ENCODE data around the gene SSR2. TPM values are rescaled to one million over a fixed set of nuclear protein-coding genes. Genes with fewer than 3 reads are reported as not detected.

Gene SSR2
- polyA plus RNA-seq, 1 of the 3 experiments (the other 2 are of a cell fraction) = 1,136 TPM

- Histone ChIP-seq H3K9ac (no peak overlapping the region), H3K9me2 (no peaks in the 10 kb centered on the region), H3F3A (replicated peaks; ENCODE audit: insufficient read depth) (no peaks in the 10 kb centered on the region), H3K79me2 (ENCODE audit: insufficient read depth) (peaks cover 26% of the 10 kb centered on the region), H3K4me2 (no peak overlapping the region), H3K4me3 (ENCODE audit: low read depth in 2 of 2, low read length in 1 of 2) (no peak overlapping the region), H2AFZ (ENCODE audit: low read depth) (no peak overlapping the region), H4K20me1 (ENCODE audit: insufficient read depth) (peaks cover 8% of the 10 kb centered on the region), H3K9me3 (no peaks in the 10 kb centered on the region), H3K4me1 (ENCODE audit: control insufficient read depth in 1 of 2, insufficient read depth in 2 of 2, low read depth in 1 of 2, low read length in 1 of 2) (peaks cover 0 to 8% of the 10 kb centered on the region in 2 experiments; a peak in 2 of 4 replicates), H3K27me3 (ENCODE audit: insufficient read depth) (no peaks in the 10 kb centered on the region), H3K36me3 (replicated peaks in 1 of 2; ENCODE audit: control insufficient read depth in 1 of 2, insufficient read depth in 2 of 2, low read length in 1 of 2) (peaks cover 20 to 48% of the 10 kb centered on the region in 2 experiments), H3K27ac (ENCODE audit: low read depth in 2 of 2, low read length in 1 of 2) (no peak overlapping the region)
- DNase-seq = no peak
- POLR2A ChIA-PET = no interaction called here
- CTCF ChIA-PET = interaction anchor here (0.6 to 3.7 kb wide), 5 partner anchors 17 to 81 kb away, joined by 3 to 13 read pairs (median 3); no protein-coding TSS in a partner anchor
- TF ChIP-seq FOXJ3 (CRISPR knock-in tag; IDR thresholded peaks at IDR 0.05) (no peak), SIN3A (IDR thresholded peaks at IDR 0.05; ENCODE audit: borderline replicate concordance, low read depth, low read length) (no peak), RAD21 (IDR thresholded peaks at IDR 0.05; ENCODE audit: low read length) (no peak), RCOR1 (IDR thresholded peaks at IDR 0.05; ENCODE audit: low read length) (no peak), TAF1 (IDR thresholded peaks at IDR 0.05; ENCODE audit: borderline replicate concordance, low read depth, low read length) (no peak), FOSL2 (IDR thresholded peaks at IDR 0.05; ENCODE audit: borderline replicate concordance, low read depth) (no peak), GABPA (IDR thresholded peaks at IDR 0.05; ENCODE audit: low read depth) (no peak), POLR2AphosphoS5 (IDR thresholded peaks at IDR 0.05; ENCODE audit: low read depth, low read length) (no peak)
- TF ChIP-seq, protein P1, sequence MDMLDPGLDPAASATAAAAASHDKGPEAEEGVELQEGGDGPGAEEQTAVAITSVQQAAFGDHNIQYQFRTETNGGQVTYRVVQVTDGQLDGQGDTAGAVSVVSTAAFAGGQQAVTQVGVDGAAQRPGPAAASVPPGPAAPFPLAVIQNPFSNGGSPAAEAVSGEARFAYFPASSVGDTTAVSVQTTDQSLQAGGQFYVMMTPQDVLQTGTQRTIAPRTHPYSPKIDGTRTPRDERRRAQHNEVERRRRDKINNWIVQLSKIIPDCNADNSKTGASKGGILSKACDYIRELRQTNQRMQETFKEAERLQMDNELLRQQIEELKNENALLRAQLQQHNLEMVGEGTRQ (IDR thresholded peaks at IDR 0.05; ENCODE audit: borderline replicate concordance, low read depth, low read length) = no peak
- 90% methylated on average over 3 of the region's 3 CpGs for WGBS (ENCODE audit: low lambda C conversion rate)
Observed at GRCh38 chr1:156048663-156049258, 28.0 kb upstream of the SSR2 start.

DNA sequence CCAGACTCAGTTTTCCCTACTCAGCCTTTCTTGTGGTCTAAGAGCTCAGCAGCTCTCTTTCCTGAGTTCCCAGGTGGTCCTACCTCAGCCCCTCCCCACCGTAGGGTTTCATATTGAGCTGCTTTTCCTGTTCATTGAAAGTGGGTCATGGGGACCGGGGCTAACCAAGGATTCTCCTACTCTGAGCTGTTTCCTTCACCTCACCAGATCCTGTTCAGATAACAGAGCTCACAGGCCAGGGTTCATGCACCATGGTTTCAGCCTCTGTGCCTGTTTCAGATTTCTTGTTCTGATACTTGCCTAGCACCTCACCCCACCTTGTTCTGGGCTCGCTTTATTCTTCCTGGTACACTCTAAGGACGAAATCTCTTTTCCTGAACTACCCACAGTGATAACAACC, 24.3 kb upstream of the SSR2 start:
- Histone ChIP-seq H3K9ac (no peak overlapping the region), H3K4me3 (ENCODE audit: low read depth in 2 of 2, low read length in 1 of 2) (no peak overlapping the region), H4K20me1 (ENCODE audit: insufficient read depth) (no peaks in the 10 kb centered on the region), H3K4me2 (no peak overlapping the region), H3K27me3 (ENCODE audit: insufficient read depth) (no peaks in the 10 kb centered on the region), H3K79me2 (ENCODE audit: insufficient read depth) (no peaks in the 10 kb centered on the region), H3K4me1 (ENCODE audit: control insufficient read depth in 1 of 2, insufficient read depth in 2 of 2, low read depth in 1 of 2, low read length in 1 of 2) (no peaks in the 10 kb centered on the region), H3K9me3 (no peaks in the 10 kb centered on the region), H3K36me3 (replicated peaks in 1 of 2; ENCODE audit: control insufficient read depth in 1 of 2, insufficient read depth in 2 of 2, low read length in 1 of 2) (peaks cover 20 to 49% of the 10 kb centered on the region in 2 experiments), H3K9me2 (no peaks in the 10 kb centered on the region), H3F3A (replicated peaks; ENCODE audit: insufficient read depth) (peaks cover 11% of the 10 kb centered on the region), H3K27ac (ENCODE audit: low read depth in 2 of 2, low read length in 1 of 2) (no peak overlapping the region), H2AFZ (ENCODE audit: low read depth) (no peak overlapping the region)
- POLR2A ChIA-PET = no interaction called here
- no peak for DNase-seq
- WGBS (ENCODE audit: low lambda C conversion rate) = 95% methylated on average over 4 of the region's 4 CpGs
- CTCF ChIA-PET = interaction anchor here (0.7 to 3.1 kb wide), 7 partner anchors 8 to 67 kb away, joined by 3 to 19 read pairs (median 3); partner anchors contain the start of genes ARHGEF2, LAMTOR2 and UBQLN4
- TF ChIP-seq RFX5 (IDR thresholded peaks at IDR 0.05; ENCODE audit: low read length) (no peak), NFIC (IDR thresholded peaks at IDR 0.05; ENCODE audit: borderline replicate concordance) (no peak)
- TF ChIP-seq, protein P1 (IDR thresholded peaks at IDR 0.05; ENCODE audit: borderline replicate concordance, low read depth, low read length) = no peak
